Measurements from ENCODE around the gene PANK2.
"Not testable (repeated sequence)": the region's sequence is repeated elsewhere in the genome, so short reads cannot be mapped to it uniquely, and the experiment has no call there.

PANK2 gene

DNA sequence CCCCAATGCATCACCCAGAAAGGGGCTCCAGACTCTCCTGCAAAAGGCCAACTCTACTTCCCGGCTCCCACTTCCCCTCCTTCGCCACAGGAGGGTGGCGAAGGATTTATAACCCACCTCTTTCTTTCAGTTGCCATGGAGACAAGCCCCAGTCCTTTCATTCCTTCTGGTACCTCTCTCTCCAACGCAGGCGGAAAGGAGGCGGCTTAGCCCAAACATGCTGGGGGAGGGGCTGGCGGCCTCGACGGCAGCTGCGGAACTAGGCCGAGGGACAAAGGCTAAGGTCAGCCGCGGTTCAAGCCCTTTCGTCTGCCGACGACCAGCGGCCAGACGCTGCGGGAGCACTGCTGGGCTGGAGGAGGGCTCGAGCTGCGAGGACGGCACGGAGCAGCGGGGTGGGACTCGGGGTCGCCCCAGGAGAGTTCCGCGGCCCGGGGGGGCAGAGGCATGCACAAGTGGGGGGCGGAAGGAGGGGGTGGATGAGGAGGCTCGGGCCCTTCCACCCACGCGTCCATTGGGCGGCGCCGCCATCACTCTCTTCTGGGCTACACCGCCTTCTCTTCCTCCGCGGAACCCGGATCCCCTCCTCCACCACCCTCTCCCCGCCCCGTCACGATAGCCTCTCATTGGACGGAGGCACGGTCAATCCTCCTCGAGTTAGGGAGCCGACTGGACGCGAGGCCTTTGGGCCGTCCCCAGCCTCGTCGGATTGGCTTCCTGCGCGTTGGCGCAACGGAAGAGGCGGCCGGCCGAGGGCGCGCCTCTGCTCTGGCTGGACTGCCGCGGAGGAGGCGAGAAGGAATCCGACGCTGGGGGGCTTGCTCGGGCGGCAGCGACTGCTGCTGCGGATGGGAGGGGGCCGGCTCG is at the start of gene PANK2:
Gene PANK2, plus strand, starts transcription at position 766 of the 867 bp plus-strand sequence.
- H3K9ac ChIP-seq (ENCODE audit: low read depth, low read length), result peak within 1 kb of the TSS; percentile 98
- peak within 1 kb of the TSS; percentile 85 for H3K27ac ChIP-seq (ENCODE audit: low read length)
- H3K4me3 ChIP-seq (ENCODE audit: low read length), result peak within 1 kb of the TSS; percentile 99
- H3K27me3 ChIP-seq (ENCODE audit: insufficient read depth, low read length), result no peaks in the 10 kb centered on the region
- H3K4me1 ChIP-seq (ENCODE audit: insufficient read depth, low read length), result peaks cover 20% of the 10 kb centered on the region
- no peaks in the 10 kb centered on the region for H3K9me3 ChIP-seq (ENCODE audit: insufficient read depth, low read depth, low read length)
- peaks cover 25% of the 10 kb centered on the region for H3K36me3 ChIP-seq (ENCODE audit: insufficient read depth, low read depth, low read length)

DNA sequence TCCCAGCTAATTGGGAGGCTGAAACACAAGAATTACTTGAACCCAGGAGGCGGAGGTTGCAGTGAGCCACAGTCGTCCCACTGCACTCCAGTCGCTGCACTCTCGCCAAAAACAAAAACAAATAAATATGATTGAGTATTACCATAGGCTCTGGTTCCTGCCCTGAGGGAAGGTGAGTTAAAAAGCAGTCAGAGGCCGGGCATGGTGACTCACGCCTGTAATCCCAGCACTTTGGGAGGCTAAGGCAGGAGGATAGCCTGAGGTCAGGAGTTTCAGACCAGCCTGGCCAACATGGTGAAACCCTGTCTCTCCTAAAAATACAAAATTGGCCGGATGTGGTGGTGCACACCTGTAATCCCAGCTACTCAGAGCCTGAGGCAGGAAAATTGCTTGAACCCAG is 49.0 kb upstream of the PANK2 start:
- not testable (repeated sequence) for H3K4me3 ChIP-seq (ENCODE audit: low read length); H3K36me3 ChIP-seq (ENCODE audit: insufficient read depth, low read depth, low read length); H3K9me3 ChIP-seq (ENCODE audit: insufficient read depth, low read depth, low read length); H3K4me1 ChIP-seq (ENCODE audit: insufficient read depth, low read length); H3K27me3 ChIP-seq (ENCODE audit: insufficient read depth, low read length); H3K9ac ChIP-seq (ENCODE audit: low read depth, low read length); H3K27ac ChIP-seq (ENCODE audit: low read length)

DNA sequence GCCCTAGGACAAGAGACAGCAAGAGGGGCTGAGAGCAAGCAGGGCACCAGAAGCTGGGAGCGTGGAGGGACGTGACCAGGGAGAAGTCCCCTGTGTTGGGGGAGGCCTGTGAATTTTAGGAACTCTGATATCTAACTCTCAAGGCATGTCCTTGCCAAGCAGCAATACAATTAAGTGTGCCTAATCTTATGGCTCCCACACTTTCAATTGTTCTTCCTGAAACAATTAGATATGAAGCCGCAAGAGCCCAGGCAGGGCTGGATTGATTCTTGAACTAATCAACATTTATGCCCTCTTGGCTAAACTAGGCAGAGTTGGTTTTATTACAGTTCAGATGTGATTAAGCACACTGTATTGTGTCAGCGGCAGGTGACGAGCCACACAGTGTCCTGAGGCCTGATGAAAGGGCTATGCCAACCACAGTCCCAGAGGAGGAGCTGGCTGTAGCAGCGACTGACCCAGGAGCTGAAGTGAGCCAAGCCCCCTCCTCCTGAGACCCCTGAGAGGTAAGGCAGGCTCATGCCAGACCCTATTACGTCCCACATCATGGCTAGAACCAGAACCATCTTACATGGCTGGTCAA is 46.7 kb upstream of the PANK2 start:
- no peaks in the 10 kb centered on the region for H3K27me3 ChIP-seq (ENCODE audit: insufficient read depth, low read length)
- no peaks in the 10 kb centered on the region for H3K9me3 ChIP-seq (ENCODE audit: insufficient read depth, low read depth, low read length)
- no peak overlapping the region for H3K27ac ChIP-seq (ENCODE audit: low read length)
- H3K36me3 ChIP-seq (ENCODE audit: insufficient read depth, low read depth, low read length), result no peaks in the 10 kb centered on the region
- no peak overlapping the region for H3K4me3 ChIP-seq (ENCODE audit: low read length)
- H3K4me1 ChIP-seq (ENCODE audit: insufficient read depth, low read length), result peaks cover under 1% of the 10 kb centered on the region
- no peak overlapping the region for H3K9ac ChIP-seq (ENCODE audit: low read depth, low read length)

DNA sequence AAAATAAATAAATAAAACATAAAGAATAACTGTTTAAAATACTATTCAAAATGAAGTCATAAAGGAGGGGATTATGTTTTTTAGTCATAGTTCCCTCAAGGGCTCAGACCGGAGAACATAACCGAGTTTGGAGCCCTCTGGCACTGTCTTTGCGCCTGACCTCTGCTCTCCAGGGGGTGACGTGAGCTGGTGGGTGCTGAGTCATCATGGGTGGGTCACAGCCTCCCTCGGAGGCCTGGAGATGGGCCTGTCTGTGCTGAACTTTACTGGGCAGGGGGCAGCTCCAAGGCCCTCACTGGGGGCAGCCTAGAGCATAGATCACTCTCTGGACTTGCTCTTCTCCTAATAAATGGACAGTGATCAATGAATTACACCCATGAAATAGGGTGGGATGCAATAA is 45.7 kb upstream of the PANK2 start:
- Histone ChIP-seq H3K27me3 (ENCODE audit: insufficient read depth, low read length) (no peaks in the 10 kb centered on the region), H3K36me3 (ENCODE audit: insufficient read depth, low read depth, low read length) (no peaks in the 10 kb centered on the region), H3K4me3 (ENCODE audit: low read length) (no peak overlapping the region), H3K9ac (ENCODE audit: low read depth, low read length) (no peak overlapping the region), H3K27ac (ENCODE audit: low read length) (no peak overlapping the region), H3K9me3 (ENCODE audit: insufficient read depth, low read depth, low read length) (no peaks in the 10 kb centered on the region), H3K4me1 (ENCODE audit: insufficient read depth, low read length) (peaks cover 4% of the 10 kb centered on the region)

DNA sequence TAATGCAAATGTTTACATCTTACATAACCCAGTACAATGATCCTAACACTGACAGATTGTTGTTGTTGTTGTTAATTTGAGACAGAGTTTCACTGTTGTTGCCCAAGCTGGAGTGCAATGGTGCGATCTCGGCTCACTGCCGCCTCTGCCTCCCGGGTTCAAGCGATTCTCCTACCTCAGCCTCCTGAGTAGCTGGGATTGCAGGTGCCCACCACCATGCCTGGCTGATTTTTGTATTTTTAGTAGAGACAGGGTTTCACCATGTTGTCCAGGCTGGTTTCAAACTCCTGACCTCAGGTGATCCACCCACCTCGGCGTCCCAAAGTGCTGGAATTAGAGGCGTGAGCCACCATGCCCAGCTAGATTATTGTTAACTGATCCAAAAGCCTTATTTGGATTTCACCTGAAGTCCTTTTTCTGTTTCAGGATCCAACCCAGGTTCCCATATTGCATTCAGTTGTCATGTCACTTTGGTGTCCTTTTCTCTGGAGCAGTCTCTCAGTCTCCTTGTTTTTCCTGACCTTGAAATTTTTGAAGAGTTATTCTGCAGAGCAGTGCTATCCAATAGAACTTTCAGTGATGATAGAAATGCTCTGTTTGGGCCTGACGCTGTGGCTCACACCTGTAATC is 45.1 kb upstream of the PANK2 start:
- H3K36me3 ChIP-seq (ENCODE audit: insufficient read depth, low read depth, low read length); H3K27me3 ChIP-seq (ENCODE audit: insufficient read depth, low read length); H3K4me3 ChIP-seq (ENCODE audit: low read length); H3K9me3 ChIP-seq (ENCODE audit: insufficient read depth, low read depth, low read length); H3K9ac ChIP-seq (ENCODE audit: low read depth, low read length); H3K4me1 ChIP-seq (ENCODE audit: insufficient read depth, low read length); H3K27ac ChIP-seq (ENCODE audit: low read length): not testable (repeated sequence)

DNA sequence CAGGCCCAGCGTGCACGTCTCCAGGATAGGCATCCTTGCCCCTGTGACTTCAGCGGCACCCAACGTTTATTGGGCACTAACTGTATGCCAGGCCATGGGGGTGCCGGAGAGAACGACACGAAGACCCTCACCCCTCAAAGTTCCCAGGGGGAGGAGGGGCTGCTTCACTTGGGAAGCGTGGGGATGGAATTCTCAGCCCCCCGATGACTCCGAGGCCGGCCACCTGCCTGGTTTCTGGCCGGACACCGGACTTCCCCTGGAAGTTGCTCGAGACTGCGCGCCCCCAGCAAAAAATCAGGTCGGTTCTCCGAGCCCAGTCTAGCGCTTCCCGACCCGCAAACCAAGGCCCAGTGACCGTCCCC is 42.8 kb upstream of the PANK2 start:
- H3K9ac ChIP-seq (ENCODE audit: low read depth, low read length), result peak overlapping the region; percentile 82; the same call in 1 of the 2 replicates
- peak overlapping the region; percentile 73 for H3K4me3 ChIP-seq (ENCODE audit: low read length)
- H3K4me1 ChIP-seq (ENCODE audit: insufficient read depth, low read length), result peaks cover 4% of the 10 kb centered on the region; the same call in 1 of the 2 replicates
- H3K9me3 ChIP-seq (ENCODE audit: insufficient read depth, low read depth, low read length), result no peaks in the 10 kb centered on the region
- H3K27ac ChIP-seq (ENCODE audit: low read length), result no peak overlapping the region
- H3K36me3 ChIP-seq (ENCODE audit: insufficient read depth, low read depth, low read length), result no peaks in the 10 kb centered on the region
- no peaks in the 10 kb centered on the region for H3K27me3 ChIP-seq (ENCODE audit: insufficient read depth, low read length)

DNA sequence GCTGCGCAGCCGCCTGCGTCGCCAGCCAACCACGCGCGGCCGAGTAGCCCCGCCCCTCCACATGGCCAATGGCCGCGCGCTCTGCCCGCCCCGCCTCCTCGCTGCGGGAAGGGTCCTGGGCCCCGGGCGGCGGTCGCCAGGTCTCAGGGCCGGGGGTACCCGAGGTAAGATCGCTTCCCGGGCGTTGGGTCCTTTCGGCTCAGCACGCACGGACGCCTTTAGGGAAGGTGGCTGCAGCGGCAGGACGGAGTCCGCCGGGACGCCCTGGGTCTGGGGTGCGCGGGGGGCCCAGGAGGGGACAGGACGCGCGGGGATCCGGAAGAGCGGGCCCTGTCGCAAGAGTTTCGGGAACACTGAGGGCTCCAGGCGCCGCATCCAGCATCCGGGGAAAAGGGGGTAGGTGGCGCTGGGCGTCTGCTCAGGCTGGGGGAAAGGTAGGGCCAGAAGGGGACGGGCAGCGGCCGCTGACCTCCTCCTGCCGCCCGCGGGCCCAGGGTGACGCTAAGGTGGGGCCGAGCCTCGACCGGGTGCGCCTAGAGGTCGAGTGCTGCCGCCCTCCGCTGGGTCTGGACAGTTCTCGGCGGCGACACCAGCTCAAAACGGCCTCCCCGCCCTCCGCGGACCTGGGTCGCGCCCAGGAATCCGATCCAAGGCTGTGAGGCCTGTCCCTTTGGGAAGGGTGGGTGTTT is 42.3 kb upstream of the PANK2 start, which contains the start of gene MAVS:
Gene MAVS, plus strand, starts transcription at position 95 of the 689 bp plus-strand sequence. CDS start 7,791 bp downstream, outside the sequence.
- H3K36me3 ChIP-seq (ENCODE audit: insufficient read depth, low read depth, low read length), result no peaks in the 10 kb centered on the region
- no peak within 1 kb of the TSS for H3K27ac ChIP-seq (ENCODE audit: low read length)
- peak within 1 kb of the TSS; percentile 82 for H3K9ac ChIP-seq (ENCODE audit: low read depth, low read length)
- H3K4me3 ChIP-seq (ENCODE audit: low read length), result peak within 1 kb of the TSS; percentile 73
- no peaks in the 10 kb centered on the region for H3K27me3 ChIP-seq (ENCODE audit: insufficient read depth, low read length)
- no peaks in the 10 kb centered on the region for H3K9me3 ChIP-seq (ENCODE audit: insufficient read depth, low read depth, low read length)
- H3K4me1 ChIP-seq (ENCODE audit: insufficient read depth, low read length), result peaks cover 4% of the 10 kb centered on the region; the same call in 1 of the 2 replicates

DNA sequence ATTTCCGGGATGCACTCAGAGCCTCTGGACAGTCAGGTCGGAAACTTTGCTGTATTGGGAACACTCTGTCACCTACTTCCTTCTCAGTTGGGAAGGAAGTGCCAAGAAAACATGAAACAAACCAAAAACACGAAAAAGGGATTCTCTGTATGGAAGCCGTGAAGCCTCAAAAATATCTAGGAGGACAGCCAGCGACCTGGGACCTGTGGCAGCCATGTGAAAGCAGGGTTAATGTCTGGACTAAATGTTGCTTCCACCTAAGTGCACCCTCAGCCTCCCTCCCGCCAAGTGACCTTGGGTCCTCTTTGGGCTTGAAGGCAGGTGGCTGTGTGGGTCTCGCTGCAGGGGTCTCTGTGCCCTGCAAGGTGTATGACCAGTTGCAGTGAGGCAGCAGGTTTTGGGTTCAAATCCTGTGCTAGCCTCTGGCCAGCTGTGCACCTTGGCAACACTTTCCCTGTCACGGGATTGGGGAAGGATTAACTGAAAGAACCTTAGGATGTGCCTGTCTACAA is 41.7 kb upstream of the PANK2 start:
- H3K36me3 ChIP-seq (ENCODE audit: insufficient read depth, low read depth, low read length), result no peaks in the 10 kb centered on the region
- H3K9me3 ChIP-seq (ENCODE audit: insufficient read depth, low read depth, low read length), result no peaks in the 10 kb centered on the region
- no peaks in the 10 kb centered on the region for H3K27me3 ChIP-seq (ENCODE audit: insufficient read depth, low read length)
- H3K27ac ChIP-seq (ENCODE audit: low read length), result no peak overlapping the region
- H3K4me1 ChIP-seq (ENCODE audit: insufficient read depth, low read length), result peaks cover 4% of the 10 kb centered on the region; the same call in 1 of the 2 replicates
- peak overlapping the region; percentile 73 for H3K4me3 ChIP-seq (ENCODE audit: low read length)
- H3K9ac ChIP-seq (ENCODE audit: low read depth, low read length), result peak overlapping the region; percentile 70; the same call in 1 of the 2 replicates

DNA sequence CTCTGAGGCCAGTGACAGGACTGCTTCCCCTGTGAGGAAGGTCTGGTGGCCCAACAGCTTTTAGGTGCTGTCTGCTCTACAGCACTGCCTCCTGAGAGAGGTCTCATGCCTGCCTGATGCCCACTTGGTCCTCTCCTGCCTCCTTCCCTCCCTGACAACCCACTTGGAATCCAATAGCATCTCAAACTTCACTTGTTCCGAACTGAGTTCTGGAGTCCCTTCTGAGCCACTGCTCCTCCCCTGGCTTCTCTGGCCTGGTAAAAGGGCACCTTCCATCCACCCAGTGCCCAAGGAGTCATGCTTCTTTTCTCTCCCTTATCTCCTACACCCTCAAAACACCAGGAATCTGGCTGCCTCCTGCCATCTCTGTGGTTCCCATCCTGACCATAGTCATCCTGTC is 40.6 kb upstream of the PANK2 start:
- H3K27me3 ChIP-seq (ENCODE audit: insufficient read depth, low read length), result no peaks in the 10 kb centered on the region
- no peak overlapping the region for H3K27ac ChIP-seq (ENCODE audit: low read length)
- peaks cover 4% of the 10 kb centered on the region; the same call in 1 of the 2 replicates for H3K4me1 ChIP-seq (ENCODE audit: insufficient read depth, low read length)
- H3K9ac ChIP-seq (ENCODE audit: low read depth, low read length), result no peak overlapping the region
- no peaks in the 10 kb centered on the region for H3K9me3 ChIP-seq (ENCODE audit: insufficient read depth, low read depth, low read length)
- H3K4me3 ChIP-seq (ENCODE audit: low read length), result no peak overlapping the region
- no peaks in the 10 kb centered on the region for H3K36me3 ChIP-seq (ENCODE audit: insufficient read depth, low read depth, low read length)

DNA sequence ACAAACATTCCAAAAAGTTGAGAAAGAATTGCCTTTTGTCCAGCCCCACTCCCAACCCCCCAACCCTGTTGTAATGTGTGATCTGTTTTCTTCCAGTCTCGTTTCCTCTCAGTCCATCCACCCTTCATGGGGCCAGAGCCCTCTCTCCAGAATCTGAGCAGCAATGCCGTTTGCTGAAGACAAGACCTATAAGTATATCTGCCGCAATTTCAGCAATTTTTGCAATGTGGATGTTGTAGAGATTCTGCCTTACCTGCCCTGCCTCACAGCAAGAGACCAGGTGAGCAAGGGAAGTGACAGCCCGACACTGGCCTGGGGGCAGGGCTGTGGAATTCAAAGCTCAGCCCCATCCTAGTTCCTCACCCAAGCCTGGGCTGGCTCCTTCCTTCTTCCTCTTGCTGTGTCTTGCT is 34.7 kb upstream of the PANK2 start:
- no peak overlapping the region for H3K27ac ChIP-seq (ENCODE audit: low read length)
- H3K4me1 ChIP-seq (ENCODE audit: insufficient read depth, low read length), result no peaks in the 10 kb centered on the region
- peaks cover 13% of the 10 kb centered on the region for H3K36me3 ChIP-seq (ENCODE audit: insufficient read depth, low read depth, low read length)
- H3K9ac ChIP-seq (ENCODE audit: low read depth, low read length), result no peak overlapping the region
- H3K9me3 ChIP-seq (ENCODE audit: insufficient read depth, low read depth, low read length), result no peaks in the 10 kb centered on the region
- no peak overlapping the region for H3K4me3 ChIP-seq (ENCODE audit: low read length)
- H3K27me3 ChIP-seq (ENCODE audit: insufficient read depth, low read length), result no peaks in the 10 kb centered on the region

DNA sequence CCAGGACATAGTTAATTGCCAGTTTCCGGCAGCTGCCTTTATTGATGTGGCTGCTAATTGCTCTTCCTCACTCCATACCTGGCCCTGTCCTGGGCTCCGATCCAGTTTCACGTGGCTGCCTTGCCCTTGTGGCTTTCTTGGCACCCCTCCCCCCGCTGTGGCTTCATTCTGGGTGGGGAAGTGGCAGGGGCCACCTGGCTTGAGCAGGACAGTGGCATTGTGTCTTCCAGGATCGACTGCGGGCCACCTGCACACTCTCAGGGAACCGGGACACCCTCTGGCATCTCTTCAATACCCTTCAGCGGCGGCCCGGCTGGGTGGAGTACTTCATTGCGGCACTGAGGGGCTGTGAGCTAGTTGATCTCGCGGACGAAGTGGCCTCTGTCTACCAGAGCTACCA is 31.8 kb upstream of the PANK2 start:
- H3K4me3 ChIP-seq (ENCODE audit: low read length), result no peak overlapping the region
- no peaks in the 10 kb centered on the region for H3K27me3 ChIP-seq (ENCODE audit: insufficient read depth, low read length)
- no peaks in the 10 kb centered on the region for H3K4me1 ChIP-seq (ENCODE audit: insufficient read depth, low read length)
- no peaks in the 10 kb centered on the region for H3K9me3 ChIP-seq (ENCODE audit: insufficient read depth, low read depth, low read length)
- peaks cover 25% of the 10 kb centered on the region for H3K36me3 ChIP-seq (ENCODE audit: insufficient read depth, low read depth, low read length)
- H3K9ac ChIP-seq (ENCODE audit: low read depth, low read length), result no peak overlapping the region
- no peak overlapping the region for H3K27ac ChIP-seq (ENCODE audit: low read length)
